Natural killer cell (primary cell): ENCODE results near the gene SLC47A2. TPM values are rescaled to one million over a fixed set of nuclear protein-coding genes. Genes with fewer than 3 reads are reported as not detected.

ENCODE experiments used
- ATAC-seq, 3 donors: fragments of 150-1000 bp in 2 of 3; fragments of 200-7000 bp in 1 of 3; cut with Tn5 transposase; 1 replicate in 1 of 3; 2 replicates in 2 of 3; pipeline ENCODE4 v1.10.0; 2021; ENCODE audit warnings: mild to moderate bottlenecking in 2 of 3, moderate library complexity in 2 of 3
- DNase-seq, 2 donors: peaks; one replicate each; pipeline versions ENCODE4 v3.0.0 to v3.0.0-alpha.2; 2013 to 2021; ENCODE audit warnings: mixed read lengths in 1 of 2
- H3K27ac ChIP-seq: one replicate; pipeline ENCODE4 v1.5.1; 2013; ENCODE audit warnings: mild to moderate bottlenecking, low read length
- H3K27me3 ChIP-seq: one replicate; pipeline ENCODE4 v1.6.1; 2013; ENCODE audit warnings: low read length; ENCODE audit not compliant: control insufficient read depth, insufficient read depth
- H3K36me3 ChIP-seq: one replicate; pipeline ENCODE4 v1.6.1; 2013; ENCODE audit warnings: low read length; ENCODE audit not compliant: control insufficient read depth, insufficient read depth
- H3K4me1 ChIP-seq: one replicate; pipeline ENCODE4 v1.6.1; 2013; ENCODE audit warnings: low read length; ENCODE audit not compliant: control insufficient read depth, insufficient read depth
- H3K4me3 ChIP-seq: one replicate; pipeline ENCODE4 v1.5.1; 2013; ENCODE audit warnings: low read length
- H3K9me3 ChIP-seq: one replicate; pipeline ENCODE4 v1.6.1; 2013; ENCODE audit warnings: low read length; ENCODE audit not compliant: control insufficient read depth, insufficient read depth
- H3K27ac Mint-ChIP-seq, 2 donors: one replicate each; pipeline ENCODE4 v1.8.0; 2022; ENCODE audit warnings: mild to moderate bottlenecking in 2 of 2, mixed read lengths in 2 of 2, moderate library complexity in 1 of 2
- H3K27me3 Mint-ChIP-seq, 2 donors: one replicate each; pipeline ENCODE4 v1.8.0; 2022; ENCODE audit warnings: low read depth in 2 of 2, mixed read lengths in 2 of 2
- H3K36me3 Mint-ChIP-seq: one replicate; pipeline ENCODE4 v1.8.0; 2022; ENCODE audit warnings: mixed read lengths
- H3K4me1 Mint-ChIP-seq, 2 donors: one replicate each; pipeline ENCODE4 v1.8.0; 2022; ENCODE audit warnings: mixed read lengths in 2 of 2
- H3K4me3 Mint-ChIP-seq: one replicate; pipeline ENCODE4 v1.8.0; 2022; ENCODE audit warnings: mild to moderate bottlenecking, moderate library complexity, mixed read lengths
- H3K9me3 Mint-ChIP-seq, 2 donors: one replicate each; pipeline ENCODE4 v1.8.0; 2022; ENCODE audit warnings: mixed read lengths in 2 of 2
- CTCF ChIP-seq: fragments of 200-600 bp; IDR thresholded peaks from one replicate; pipeline ENCODE4 v1.8.0; 2022; ENCODE audit warnings: antibody characterized with exemption
- WGBS: methylation state at CpG from one replicate; pipeline ENCODE4 v1.1.7; 2013; ENCODE audit warnings: missing lambda C conversion rate; ENCODE audit not compliant: insufficient coverage; 5-methylcytosine and 5-hydroxymethylcytosine counted together
- intact Hi-C: fragments of 100-400 bp; cut with micrococcal nuclease; formaldehyde crosslinking; loops from one replicate; pipeline ENCODE4 v1.14.2; 2022
- total RNA-seq, 4 donors: library from RNA; stranded (reverse); fragments of 120-200 nt in 1 of 4; gene quantifications; one replicate each; pipeline versions ENCODE4 v1.2.3 to v1.2.4, GENCODE V29; 2013 to 2022

SLC47A2 gene
- total RNA-seq, 3 donors from 2014 or later (not counting 1 experiment from before 2014, with no cell fraction given): not detected

GRCh38 chr17:19712436-19713004 is 3.9 kb downstream of the SLC47A2 start:
- no peaks in the 10 kb centered on the region for H3K4me1 Mint-ChIP-seq
- H3K9me3 Mint-ChIP-seq: no peaks in the 10 kb centered on the region
- Histone ChIP-seq H3K9me3 (no peaks in the 10 kb centered on the region), H3K4me1 (no peaks in the 10 kb centered on the region), H3K27me3 (no peaks in the 10 kb centered on the region), H3K36me3 (no peaks in the 10 kb centered on the region), H3K4me3 (no peak overlapping the region), H3K27ac (no peak overlapping the region)
- DNase-seq: no peak
- TF ChIP-seq CTCF: no peak
- H3K4me3 Mint-ChIP-seq: no peak overlapping the region
- H3K36me3 Mint-ChIP-seq: no peaks in the 10 kb centered on the region
- intact Hi-C loops: no loop called here
- no peaks in the 10 kb centered on the region for H3K27me3 Mint-ChIP-seq
- no peak for ATAC-seq
- 94% methylated on average over 10 of the region's 12 CpGs for WGBS
- H3K27ac Mint-ChIP-seq: no peak overlapping the region

- no peaks in the 10 kb centered on the region for H3K36me3 Mint-ChIP-seq
- no peaks in the 10 kb centered on the region for H3K36me3 ChIP-seq
- H3K4me3 ChIP-seq: no peak overlapping the region
- H3K9me3 Mint-ChIP-seq: no peaks in the 10 kb centered on the region
- H3K27me3 ChIP-seq: no peaks in the 10 kb centered on the region
- H3K27ac ChIP-seq: no peak overlapping the region
- WGBS: 84% methylated on average over 3 of the region's 3 CpGs
- ATAC-seq: no peak
- no peaks in the 10 kb centered on the region for H3K9me3 ChIP-seq
- no peaks in the 10 kb centered on the region for H3K4me1 ChIP-seq
- no peak overlapping the region for H3K27ac Mint-ChIP-seq
- TF ChIP-seq CTCF: no peak
- no peaks in the 10 kb centered on the region for H3K27me3 Mint-ChIP-seq
- H3K4me3 Mint-ChIP-seq: no peak overlapping the region
- intact Hi-C loops: no loop called here
- DNase-seq: no peak
- no peaks in the 10 kb centered on the region for H3K4me1 Mint-ChIP-seq
These were observed 6.5 kb downstream of the SLC47A2 start for GRCh38 chr17:19709841-19710240.

- ATAC-seq (no peak), DNase-seq (no peak)
- TF ChIP-seq CTCF: no peak
- intact Hi-C loops: no loop called here
- no peak overlapping the region for H3K27ac Mint-ChIP-seq
- no peak overlapping the region for H3K27ac ChIP-seq
- H3K4me1 ChIP-seq: no peaks in the 10 kb centered on the region
- no peak overlapping the region for H3K4me3 Mint-ChIP-seq
- no peaks in the 10 kb centered on the region for H3K4me1 Mint-ChIP-seq
- no peaks in the 10 kb centered on the region for H3K36me3 ChIP-seq
- no peaks in the 10 kb centered on the region for H3K9me3 ChIP-seq
- no peaks in the 10 kb centered on the region for H3K27me3 ChIP-seq
- no peak overlapping the region for H3K4me3 ChIP-seq
- no peaks in the 10 kb centered on the region for H3K9me3 Mint-ChIP-seq
- no peaks in the 10 kb centered on the region for H3K36me3 Mint-ChIP-seq
- 92% methylated on average over 4 of the region's 6 CpGs for WGBS
- no peaks in the 10 kb centered on the region for H3K27me3 Mint-ChIP-seq
These were observed 7.8 kb downstream of the SLC47A2 start for GRCh38 chr17:19708431-19709175.
